HL-60/S4 treated with phorbol 12-myristate 13-acetate at 8.2 ng/mL for 4 days and 3 days (cell line): ENCODE measurements around the gene FAM171A2.

Experiments used
- in situ Hi-C: fragments of 300-500 bp; cut with MboI; formaldehyde crosslinking; loops from 2 replicates; pipeline ENCODE4 v1.15.0; 2022; ENCODE audit warnings: low sequenced_read_pairs

Gene FAM171A2

DNA sequence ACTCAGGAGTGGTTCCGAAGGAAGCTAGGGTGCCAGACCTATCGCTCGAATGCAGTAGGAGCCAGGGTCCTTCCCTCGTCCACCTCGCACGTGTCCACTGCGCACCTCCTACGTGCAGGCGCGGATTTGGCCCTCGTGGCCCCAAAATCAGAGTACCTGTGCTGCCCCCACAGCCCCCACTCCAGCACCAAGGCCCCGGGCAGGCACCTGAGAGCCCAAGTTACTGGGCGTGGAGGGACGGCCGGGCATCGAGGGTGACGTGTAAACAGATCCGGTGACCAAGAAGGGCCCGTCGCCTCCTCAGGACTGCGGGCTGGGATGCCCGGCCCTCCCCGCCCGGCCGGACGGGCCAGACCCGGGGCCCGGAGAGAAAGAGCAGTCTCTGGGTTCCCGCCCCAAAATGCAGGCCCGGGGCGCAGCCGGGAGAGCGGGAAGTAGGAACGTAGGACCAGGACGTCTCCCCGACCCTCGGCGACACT is 39.5 kb downstream of the FAM171A2 start:
- in situ Hi-C loops: loop anchor here (10.0 kb wide), 1 partner anchor 99 kb away; no protein-coding TSS in a partner anchor

DNA sequence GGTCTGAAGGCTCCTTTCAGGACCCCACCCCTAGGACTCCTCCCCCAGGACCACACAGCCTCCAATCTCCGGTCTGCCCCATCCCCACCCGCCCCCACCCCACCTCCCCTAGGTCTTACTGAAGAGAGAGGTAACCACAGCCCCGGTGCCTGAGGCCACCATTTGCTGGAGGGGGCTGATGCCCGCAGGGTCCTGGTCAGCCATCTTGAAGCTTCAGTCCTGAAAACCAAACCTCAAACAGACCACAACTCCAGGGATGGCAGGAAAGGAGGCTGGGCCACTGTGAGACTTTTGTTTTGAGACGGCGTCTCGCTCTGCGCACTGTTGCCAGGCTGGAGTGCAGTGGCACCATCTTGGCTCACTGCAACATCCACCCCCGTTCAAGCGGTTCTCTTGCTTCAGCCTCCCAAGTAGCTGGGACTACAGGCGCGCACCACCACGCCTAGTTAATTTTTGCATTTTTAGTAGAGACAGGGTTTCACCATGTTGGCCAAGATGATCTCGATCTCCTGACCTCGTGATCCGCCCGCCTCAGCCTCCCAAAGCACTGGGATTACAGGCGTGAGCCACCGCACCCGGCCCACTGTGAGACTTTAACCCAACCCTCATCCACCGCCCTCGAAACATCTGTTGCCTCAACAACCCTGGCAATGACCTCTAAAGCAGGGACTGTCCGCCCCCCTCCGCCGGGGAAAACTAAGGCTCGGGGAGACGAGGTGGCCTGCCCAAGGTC is 40.1 kb downstream of the FAM171A2 start:
- in situ Hi-C loops: loop anchor here (10.0 kb wide), 1 partner anchor 99 kb away; no protein-coding TSS in a partner anchor

DNA sequence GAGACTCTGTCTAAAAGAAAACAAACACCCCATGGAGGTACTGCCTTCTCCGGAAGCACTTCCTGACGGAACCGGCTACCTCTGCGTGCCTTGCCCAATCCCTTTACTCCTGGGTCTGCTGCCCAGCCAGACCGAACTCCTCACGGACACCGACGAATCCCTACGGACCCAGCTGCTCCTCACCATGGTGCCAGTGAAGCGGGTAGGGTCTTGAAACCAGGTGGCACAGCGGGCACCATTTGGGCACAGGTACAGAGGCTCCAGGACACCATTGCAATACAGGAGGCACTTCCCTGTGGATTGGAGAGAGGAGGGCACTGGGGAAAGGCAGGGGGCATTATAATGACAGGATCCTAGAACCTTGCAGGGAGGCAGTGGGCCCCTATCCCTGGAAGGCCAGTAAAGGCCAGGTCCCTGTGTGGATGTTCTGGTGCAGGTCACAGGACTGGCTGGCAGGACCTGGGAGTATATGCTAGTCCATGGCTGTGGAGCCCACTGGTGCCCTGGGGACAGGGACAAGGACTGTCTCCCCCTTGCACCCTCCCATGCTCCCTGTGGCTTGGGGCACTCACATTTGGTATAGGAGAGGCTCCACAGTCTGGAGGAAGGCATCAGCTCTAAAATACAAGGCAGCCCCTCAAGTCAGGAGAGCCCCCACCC is 41.3 kb downstream of the FAM171A2 start:
- in situ Hi-C loops: loop anchor here (10.0 kb wide), 1 partner anchor 98 kb away; no protein-coding TSS in a partner anchor

DNA sequence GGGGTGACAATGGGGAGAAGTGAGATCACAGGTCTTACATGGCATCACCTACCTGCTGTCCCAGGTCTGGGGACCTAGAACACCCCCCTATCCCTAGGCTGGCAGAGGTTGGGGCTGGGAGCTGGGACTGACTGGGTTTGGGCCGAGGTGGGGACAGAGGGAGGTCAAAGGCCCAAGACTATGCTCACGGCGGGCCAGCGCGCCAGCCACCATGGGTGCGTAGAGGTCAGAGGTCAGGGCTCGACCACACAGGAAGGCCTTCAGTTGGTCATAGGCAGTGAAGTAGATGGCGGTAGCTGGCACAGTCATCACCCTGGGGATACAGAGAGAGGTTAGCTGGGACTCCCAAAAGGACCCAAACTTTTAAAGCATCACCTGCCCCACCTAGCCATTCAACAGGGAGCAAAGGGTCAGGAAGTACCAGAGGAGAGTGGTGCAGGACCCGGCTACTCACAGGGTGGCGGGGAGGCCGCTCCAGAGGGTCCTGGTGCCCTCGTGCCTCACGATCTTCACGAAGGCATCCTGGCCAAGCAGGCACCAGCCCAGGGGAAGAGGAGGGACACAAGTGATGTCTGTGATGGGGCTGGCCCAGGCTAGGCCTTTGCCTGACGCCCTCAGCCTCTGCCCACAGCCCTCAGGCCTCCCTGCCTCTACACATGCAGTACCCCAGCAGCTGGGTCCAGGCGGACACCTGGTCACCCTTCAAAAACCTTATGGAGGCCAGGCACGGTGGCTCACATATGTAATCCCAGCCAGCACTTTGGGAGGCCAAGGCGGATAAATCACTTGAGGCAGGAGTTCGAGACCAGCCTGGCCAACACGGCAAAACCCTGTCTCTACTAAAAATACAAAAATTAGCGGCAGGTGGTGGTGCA is 42.2 kb downstream of the FAM171A2 start:
- in situ Hi-C loops: loop anchor here (10.0 kb wide), 1 partner anchor 97 kb away; no protein-coding TSS in a partner anchor

DNA sequence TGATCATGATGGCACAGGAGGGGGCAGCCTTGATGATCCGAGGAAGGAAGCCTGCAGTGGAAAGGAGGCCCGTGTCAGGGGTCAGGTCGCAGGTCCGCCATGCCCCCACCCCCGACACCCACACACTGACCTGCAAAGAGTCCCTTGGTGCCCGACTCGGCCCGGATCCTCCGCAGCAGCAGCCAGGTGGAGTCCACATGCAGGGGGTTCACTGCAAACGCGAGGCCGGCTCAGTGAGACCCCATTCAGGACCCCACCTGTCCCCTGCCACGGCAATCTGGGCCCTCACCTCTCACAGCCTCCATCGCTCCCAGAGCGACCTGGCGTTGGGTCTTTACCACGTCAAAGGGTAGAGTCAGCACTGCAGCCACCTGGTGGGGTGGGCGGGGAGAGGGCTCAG is 43.6 kb downstream of the FAM171A2 start:
- in situ Hi-C loops: loop anchor here (10.0 kb wide), 1 partner anchor 95 kb away; no protein-coding TSS in a partner anchor

DNA sequence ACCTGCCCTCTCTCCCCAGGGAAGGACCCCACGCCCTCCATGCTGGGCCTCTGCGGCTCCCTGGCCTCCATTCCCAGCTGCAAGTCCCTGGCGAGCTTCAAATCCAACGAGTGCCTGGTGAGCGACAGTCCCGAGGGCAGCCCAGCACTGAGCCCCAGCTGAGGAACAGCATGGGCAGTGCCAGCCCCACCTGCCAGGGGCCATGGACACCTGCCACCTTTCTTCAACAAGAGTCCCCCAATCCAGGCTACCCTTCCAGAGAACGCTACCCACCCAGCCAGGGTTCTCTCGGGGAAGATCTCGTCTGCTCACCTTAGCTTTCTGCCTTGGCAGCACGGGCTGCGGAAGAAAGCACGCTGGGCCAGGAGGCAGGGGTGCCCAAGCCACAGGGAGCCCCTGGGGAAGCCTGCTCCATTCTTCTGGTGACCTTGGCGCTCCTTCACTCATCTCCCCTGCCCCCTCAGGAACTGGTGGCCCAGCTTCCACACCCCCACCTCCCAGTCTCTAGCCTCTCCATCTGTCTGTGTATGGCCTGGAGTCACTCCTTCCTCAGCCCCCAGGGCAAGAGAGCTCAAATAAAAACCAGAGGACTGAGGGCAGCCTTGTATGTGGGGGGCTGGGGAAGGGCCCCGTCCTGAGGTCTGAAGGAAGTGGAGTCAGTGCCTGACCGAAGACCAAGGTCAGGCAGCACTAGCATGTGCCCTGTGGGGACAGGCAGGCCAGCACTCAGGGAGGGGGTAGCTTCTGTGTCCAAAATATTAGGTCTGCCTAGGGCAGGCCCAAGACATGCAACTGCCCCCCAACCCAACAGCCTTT is 45.4 kb downstream of the FAM171A2 start:
- in situ Hi-C loops: no loop called here

DNA sequence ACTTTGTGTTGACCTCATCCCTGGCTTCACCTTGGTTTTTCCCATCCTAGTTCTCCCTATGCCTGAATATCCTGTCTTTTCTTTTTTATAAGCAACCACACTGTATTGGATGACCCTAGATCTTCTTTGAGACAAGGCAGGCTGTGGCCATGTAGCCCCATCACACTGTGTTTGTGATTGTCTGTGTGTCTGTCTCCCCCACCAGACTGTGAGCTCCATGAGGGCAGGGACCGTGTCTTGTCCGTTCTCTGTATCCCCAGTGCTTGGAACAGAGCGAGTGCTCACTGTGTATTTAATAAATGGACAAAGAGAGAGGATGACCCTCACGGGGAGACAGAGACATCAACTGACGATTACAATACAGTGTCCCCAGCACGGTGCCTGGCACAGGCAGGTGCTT is 46.1 kb downstream of the FAM171A2 start:
- in situ Hi-C loops: no loop called here

DNA sequence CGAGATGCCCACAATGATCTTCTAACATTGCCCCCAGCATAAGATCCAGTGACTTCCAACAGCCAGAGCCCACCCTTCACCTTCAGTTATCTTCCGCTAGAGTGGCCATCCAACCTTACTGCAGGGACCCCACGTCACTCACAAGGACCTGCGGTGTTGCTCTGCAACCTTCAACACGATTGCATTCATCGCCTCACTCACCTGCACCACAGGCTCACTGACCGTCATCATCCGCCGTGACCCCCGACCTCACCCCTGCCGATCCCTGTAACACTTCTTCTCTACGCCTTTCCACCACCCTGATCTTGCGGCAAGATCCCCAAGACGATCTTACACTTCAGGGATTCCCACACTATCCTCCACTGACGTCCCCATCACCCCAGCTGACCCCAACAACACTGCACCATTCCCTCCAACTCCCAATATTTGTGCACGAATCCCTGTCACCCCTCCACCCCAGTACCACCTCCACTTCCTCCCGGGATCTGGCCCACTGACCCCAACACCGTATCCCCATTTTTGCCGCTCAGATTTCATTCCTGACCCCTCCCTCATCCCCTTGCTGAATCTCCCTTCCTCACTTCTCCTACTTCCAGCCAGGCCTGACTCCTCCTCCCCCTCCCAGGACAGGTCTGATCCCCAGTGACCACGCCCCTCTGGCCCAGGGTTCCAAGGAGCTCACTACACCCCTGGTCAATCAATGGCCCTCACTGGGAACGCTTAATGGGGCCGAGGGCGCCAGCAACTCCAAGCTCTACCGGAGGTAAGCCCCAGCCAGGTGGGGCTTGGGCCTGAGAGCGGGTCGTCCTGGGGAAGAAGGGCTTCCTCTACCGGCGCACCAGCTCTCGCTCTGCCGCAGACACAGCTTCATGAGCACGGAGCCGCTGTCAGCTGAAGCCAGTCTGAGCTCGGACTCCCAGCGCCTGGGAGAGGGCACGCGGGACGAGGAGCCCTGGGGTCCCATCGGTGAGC is 47.6 kb downstream of the FAM171A2 start:
- in situ Hi-C loops: no loop called here

DNA sequence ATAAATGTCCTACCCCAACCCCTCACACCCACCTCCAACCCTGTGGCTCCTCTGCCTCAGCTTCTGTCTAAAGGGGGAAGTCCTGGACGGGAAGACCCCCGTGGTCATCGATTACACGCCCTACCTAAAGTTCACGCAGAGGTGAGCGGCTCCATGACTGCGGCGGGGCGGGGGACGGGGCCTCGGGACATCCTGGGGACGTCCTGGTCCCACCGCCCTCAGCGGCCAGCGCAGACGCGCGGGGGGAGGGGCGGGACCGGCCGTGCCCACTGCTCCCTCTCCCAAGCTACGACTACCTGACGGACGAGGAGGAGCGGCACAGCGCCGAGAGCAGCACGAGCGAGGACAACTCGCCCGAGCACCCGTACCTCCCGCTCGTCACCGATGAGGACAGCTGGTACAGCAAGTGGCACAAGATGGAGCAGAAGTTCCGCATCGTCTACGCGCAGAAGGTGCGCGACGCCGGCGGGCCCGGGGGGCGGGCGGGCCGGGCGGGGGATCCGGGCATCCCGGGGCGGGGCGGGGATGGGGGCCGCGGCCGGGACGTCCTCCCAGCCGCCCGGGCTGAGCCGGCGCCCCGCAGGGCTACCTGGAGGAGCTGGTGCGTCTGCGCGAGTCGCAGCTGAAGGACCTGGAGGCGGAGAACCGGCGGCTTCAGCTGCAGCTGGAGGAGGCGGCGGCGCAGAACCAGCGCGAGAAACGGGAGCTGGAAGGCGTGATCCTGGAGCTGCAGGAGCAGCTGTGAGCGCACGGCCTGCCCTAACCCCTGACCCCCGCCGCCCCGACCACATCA is 48.6 kb downstream of the FAM171A2 start:
- in situ Hi-C loops: no loop called here

DNA sequence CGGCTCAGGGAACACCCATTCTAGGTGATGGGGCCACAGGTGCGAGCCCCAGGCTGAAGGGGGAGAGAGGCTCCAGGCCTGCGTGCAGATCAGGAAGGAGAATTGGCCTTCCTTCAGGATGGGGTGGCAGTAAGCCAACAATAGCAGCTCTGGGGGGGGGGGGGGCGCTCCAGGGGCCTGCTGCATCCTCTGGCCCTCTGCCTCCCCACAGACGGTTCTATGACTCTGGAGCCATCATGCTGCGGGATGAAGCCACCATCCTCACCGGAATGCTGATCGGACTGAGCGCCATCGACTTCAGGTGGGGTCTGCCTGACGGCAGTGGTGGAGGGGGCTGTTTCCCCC is 49.2 kb downstream of the FAM171A2 start:
- in situ Hi-C loops: no loop called here

DNA sequence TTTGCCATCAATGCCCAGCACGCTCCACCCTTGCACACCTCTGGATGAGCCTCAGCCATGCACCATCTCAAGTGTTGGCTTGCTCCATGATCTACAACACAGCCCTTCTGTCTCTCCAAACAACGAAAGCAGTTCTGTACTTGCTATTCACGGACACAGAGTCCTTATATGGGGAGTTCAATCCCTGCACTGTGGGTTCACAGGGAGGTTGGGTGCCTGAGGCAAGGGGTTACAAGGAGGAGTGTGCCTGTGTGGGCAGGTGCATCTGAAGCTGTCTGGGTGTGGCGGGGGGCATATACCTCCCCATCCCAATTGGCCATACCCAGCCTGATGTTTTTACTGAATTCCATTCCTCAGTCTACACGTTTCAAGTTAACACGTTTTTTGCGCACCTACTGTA is 49.6 kb downstream of the FAM171A2 start:
- in situ Hi-C loops: no loop called here

DNA sequence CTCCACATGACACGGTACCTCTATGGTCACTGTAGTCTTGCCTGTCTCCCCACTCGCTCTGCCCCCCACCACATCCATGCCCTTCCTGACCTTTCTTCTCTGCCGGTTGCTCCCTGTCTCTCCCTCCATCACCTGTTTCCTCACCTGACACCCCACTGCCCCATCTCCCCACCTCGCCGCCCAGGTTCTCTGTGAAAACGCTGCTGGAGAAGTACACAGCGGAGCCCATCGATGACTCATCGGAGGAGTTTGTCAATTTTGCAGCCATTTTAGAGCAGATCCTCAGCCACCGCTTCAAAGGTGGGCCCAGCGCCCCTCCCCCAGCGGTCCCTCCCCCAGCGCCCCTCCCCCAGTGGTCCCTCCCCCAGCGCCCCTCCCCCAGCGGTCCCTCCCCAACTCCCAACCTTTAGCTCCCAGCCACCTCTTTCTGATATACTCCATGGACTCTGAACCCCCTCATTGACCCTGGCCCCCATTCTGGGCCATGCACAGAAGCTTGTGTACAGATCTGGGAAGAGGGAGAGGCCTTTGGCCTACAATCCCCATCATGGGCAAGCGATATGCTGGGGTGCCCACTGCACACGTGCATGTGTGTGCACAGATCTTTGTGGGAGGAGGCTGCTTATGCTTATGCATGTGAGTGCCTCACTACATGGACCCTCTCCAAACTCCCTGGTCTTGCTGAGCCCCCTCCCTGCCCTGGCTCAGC is 51.1 kb downstream of the FAM171A2 start:
- in situ Hi-C loops: no loop called here

DNA sequence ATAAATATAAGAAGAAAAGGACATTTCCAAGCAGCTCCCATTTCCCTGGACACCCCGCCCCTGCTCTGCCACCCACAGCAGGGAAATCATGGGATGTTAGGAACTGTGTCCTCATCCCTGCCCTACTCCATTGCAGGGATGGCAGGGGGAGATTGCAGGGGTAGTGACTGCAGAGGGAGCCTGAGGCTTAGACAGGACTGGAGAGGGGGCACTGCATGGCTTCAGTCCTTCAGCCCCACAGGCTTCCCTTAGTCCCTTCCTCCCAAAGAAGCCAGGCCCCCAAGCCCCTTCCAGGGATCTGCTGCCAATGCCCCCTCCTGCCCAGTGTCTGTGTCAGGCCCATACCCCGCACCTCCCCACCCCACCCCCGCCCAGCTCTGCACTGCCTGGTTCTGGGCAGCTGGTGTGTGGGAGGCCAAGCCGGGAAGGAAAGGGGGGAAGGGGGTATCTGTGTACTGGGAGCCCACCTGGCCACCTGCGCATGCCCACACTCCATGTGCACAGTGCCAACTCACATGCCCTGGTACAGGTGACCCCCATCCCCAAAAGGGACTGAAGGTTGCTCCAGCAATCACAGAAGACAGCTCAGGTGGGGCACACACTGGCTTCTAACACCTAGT is 52.0 kb downstream of the FAM171A2 start:
- in situ Hi-C loops: no loop called here

DNA sequence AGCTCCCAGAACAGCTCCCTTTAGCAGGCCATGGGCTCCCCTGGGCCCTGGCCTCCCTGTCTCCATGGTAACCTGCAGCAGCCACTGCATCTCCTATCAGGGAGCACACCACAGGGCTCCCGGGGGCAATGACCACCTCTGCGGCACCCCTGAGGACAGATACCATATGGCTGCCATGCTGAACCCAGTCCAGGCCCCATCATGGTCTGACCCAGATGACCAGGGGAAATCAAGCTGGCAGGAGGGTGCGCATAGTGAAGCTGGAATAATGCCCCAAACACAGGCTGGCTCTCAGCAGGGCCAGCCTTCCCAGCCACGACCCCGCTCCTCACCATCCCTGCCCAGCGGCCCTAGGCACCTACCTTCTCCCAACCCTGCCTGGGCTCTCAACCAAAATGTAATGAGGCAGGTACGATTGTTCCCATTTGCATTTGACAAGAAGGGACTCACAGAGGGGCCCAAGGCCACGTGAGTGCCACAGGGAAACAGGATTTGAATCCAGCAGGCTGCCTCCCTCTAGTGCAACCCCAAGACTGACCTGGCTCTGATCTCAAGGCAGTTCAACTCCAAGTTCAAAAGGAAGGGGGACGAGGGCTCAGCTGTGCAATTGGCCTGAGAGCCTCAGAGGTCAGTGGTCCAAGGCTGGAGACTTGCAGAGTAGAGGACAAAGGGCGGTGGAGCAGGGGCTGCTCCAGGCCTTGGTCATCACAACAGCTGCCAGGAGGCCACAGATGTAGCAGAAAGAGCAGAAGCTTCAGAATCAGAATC is 52.9 kb downstream of the FAM171A2 start:
- in situ Hi-C loops: no loop called here

DNA sequence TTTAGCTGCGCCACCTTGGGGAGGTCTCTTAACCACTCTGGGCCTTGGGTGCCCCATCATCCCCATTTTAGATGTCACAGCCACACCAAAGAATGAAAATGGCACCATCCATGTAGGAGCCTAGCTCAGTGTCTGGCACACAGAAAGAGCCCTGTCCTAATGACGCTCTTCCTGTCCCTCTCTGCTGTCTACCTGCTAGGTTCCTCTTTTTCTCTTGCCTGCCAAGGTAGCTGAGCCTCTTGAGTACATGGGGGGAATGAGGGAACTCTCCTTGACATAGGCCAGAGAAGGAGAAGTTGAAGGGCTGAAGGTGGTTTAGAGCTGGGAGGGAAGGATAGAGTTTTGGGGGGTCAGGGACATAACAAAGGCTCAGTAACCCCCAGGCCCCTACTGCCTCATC is 53.5 kb downstream of the FAM171A2 start:
- in situ Hi-C loops: no loop called here

DNA sequence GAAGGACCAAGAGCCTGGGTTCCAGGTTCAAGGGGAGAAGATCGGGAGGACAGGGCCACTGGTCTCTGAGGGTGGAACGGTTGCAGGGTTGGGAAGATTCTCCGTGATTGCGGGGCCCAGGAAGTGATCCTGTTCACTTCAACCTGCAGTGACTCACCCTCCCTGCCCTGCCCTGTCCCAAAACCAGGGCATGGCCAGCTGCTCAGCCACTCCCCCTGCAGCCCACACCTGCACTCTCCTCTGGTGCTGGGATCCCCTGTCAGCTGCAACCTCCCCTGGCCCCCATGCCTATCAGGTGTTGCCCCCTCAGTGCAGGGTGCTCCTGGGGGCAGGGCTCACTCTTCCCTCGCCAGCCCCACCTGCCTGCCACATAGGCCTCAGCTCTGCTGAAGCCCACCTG is 54.2 kb downstream of the FAM171A2 start:
- in situ Hi-C loops: no loop called here

DNA sequence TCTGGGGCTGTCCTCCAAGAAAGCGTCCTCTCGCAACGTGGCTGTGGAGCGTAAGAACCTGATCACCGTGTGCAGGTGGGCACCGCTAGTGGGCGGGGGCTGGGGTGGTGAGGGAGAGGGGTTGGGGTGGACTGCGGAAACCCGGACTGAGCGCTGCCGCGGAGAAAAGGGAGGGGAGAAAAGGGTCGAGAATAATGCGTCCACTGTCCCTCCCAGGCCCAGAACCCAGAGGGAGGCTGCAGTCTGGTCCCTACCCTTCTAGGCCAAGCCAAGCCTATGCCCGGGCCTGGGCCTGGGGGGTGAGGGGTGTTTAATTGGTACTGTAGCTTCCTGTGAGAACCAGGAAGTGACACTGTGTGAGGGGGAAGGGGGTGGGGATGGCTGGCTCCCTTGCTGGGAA is 54.8 kb downstream of the FAM171A2 start:
- in situ Hi-C loops: no loop called here
